Measurements from ENCODE around the gene TMPRSS15.

DNA sequence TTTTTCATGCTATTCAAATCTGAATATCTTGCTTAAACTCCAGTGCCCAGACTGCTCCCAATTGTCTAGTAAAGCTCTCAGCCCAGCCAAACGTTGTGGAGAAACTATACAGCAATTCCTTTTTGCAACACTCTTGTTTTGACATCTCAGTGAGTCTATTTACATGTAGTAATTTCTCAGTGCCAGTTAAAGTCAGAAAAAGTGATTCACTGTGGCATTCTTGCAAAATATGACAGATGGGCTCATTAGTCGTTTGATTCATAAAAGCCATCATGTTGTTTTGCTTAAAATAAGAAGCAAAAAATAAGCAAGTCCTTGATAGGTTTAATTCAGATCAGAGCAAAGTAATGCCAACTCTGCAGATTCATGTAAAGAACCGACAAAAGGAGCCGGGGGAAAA is 20.7 kb upstream of the TMPRSS15 start:
- TF ChIP-seq, protein P1, sequence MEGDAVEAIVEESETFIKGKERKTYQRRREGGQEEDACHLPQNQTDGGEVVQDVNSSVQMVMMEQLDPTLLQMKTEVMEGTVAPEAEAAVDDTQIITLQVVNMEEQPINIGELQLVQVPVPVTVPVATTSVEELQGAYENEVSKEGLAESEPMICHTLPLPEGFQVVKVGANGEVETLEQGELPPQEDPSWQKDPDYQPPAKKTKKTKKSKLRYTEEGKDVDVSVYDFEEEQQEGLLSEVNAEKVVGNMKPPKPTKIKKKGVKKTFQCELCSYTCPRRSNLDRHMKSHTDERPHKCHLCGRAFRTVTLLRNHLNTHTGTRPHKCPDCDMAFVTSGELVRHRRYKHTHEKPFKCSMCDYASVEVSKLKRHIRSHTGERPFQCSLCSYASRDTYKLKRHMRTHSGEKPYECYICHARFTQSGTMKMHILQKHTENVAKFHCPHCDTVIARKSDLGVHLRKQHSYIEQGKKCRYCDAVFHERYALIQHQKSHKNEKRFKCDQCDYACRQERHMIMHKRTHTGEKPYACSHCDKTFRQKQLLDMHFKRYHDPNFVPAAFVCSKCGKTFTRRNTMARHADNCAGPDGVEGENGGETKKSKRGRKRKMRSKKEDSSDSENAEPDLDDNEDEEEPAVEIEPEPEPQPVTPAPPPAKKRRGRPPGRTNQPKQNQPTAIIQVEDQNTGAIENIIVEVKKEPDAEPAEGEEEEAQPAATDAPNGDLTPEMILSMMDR (IDR thresholded peaks at IDR 0.05 in 2 of 3, conservative IDR thresholded peaks at IDR 0.05 in 1 of 3; ENCODE audit: borderline replicate concordance in 1 of 3, insufficient read depth in 1 of 3, low read depth in 2 of 3, low read length in 2 of 3) = no peak
- TF ChIP-seq POLR2A (IDR thresholded peaks at IDR 0.05; ENCODE audit: borderline replicate concordance, extremely low read depth, insufficient read depth, insufficient read length) (no peak), ELF1 (IDR thresholded peaks at IDR 0.05; ENCODE audit: borderline replicate concordance, low read depth) (no peak), TCF7L2 (IDR thresholded peaks at IDR 0.05; ENCODE audit: borderline replicate concordance, extremely low read depth, insufficient read depth, insufficient read length) (no peak), SIN3A (IDR thresholded peaks at IDR 0.05; ENCODE audit: low read depth) (no peak), RAD21 (IDR thresholded peaks at IDR 0.05; ENCODE audit: low read depth) (no peak), SP1 (IDR thresholded peaks at IDR 0.05; ENCODE audit: low read depth) (no peak), YY1 (IDR thresholded peaks at IDR 0.05; ENCODE audit: extremely low read depth, insufficient replicate concordance, low read depth, low read length) (no peak), EZH2phosphoT487 (IDR thresholded peaks at IDR 0.05; ENCODE audit: borderline replicate concordance) (no peak)
- TF ChIP-seq, protein P2, sequence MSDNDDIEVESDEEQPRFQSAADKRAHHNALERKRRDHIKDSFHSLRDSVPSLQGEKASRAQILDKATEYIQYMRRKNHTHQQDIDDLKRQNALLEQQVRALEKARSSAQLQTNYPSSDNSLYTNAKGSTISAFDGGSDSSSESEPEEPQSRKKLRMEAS (IDR thresholded peaks at IDR 0.05) = no peak
- TF ChIP-seq, protein P3, sequence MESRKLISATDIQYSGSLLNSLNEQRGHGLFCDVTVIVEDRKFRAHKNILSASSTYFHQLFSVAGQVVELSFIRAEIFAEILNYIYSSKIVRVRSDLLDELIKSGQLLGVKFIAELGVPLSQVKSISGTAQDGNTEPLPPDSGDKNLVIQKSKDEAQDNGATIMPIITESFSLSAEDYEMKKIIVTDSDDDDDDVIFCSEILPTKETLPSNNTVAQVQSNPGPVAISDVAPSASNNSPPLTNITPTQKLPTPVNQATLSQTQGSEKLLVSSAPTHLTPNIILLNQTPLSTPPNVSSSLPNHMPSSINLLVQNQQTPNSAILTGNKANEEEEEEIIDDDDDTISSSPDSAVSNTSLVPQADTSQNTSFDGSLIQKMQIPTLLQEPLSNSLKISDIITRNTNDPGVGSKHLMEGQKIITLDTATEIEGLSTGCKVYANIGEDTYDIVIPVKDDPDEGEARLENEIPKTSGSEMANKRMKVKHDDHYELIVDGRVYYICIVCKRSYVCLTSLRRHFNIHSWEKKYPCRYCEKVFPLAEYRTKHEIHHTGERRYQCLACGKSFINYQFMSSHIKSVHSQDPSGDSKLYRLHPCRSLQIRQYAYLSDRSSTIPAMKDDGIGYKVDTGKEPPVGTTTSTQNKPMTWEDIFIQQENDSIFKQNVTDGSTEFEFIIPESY (IDR thresholded peaks at IDR 0.05; ENCODE audit: extremely low read depth, insufficient replicate concordance, low read length) = no peak
- TF ChIP-seq, protein P4, sequence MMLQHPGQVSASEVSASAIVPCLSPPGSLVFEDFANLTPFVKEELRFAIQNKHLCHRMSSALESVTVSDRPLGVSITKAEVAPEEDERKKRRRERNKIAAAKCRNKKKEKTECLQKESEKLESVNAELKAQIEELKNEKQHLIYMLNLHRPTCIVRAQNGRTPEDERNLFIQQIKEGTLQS (IDR thresholded peaks at IDR 0.05) = no peak
- TF ChIP-seq, protein P5, sequence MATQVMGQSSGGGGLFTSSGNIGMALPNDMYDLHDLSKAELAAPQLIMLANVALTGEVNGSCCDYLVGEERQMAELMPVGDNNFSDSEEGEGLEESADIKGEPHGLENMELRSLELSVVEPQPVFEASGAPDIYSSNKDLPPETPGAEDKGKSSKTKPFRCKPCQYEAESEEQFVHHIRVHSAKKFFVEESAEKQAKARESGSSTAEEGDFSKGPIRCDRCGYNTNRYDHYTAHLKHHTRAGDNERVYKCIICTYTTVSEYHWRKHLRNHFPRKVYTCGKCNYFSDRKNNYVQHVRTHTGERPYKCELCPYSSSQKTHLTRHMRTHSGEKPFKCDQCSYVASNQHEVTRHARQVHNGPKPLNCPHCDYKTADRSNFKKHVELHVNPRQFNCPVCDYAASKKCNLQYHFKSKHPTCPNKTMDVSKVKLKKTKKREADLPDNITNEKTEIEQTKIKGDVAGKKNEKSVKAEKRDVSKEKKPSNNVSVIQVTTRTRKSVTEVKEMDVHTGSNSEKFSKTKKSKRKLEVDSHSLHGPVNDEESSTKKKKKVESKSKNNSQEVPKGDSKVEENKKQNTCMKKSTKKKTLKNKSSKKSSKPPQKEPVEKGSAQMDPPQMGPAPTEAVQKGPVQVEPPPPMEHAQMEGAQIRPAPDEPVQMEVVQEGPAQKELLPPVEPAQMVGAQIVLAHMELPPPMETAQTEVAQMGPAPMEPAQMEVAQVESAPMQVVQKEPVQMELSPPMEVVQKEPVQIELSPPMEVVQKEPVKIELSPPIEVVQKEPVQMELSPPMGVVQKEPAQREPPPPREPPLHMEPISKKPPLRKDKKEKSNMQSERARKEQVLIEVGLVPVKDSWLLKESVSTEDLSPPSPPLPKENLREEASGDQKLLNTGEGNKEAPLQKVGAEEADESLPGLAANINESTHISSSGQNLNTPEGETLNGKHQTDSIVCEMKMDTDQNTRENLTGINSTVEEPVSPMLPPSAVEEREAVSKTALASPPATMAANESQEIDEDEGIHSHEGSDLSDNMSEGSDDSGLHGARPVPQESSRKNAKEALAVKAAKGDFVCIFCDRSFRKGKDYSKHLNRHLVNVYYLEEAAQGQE (IDR thresholded peaks at IDR 0.05; ENCODE audit: low read depth) = no peak

Data from HCT116 (cell line).